Measurements from ENCODE around the gene TRA2B. TPM values are rescaled to one million over a fixed set of nuclear protein-coding genes. Genes with fewer than 3 reads are reported as not detected.

TRA2B gene
- total RNA-seq, 2 donors from 2014 or later = 137 to 267 TPM

DNA sequence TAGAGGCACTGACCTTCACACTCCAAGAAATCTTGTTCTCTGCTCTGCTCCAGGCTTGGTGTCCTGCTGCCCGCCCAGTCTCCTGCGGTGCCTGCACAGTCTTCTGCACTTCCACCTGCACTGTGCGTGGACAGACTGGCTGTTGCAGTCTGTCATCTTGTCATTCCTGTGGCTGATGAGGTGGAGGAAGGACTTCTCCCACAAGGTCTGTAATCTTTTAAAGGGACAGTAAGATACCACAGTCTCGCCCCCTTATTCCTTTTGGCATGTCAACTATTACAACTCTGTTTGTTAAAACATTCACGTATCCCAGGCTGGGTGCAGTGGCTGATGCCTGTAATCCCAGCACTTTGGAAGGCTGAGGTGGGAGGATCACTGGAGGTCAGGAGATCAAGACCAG, 58.9 kb downstream of the TRA2B start:
- TF ChIP-seq, protein P1, sequence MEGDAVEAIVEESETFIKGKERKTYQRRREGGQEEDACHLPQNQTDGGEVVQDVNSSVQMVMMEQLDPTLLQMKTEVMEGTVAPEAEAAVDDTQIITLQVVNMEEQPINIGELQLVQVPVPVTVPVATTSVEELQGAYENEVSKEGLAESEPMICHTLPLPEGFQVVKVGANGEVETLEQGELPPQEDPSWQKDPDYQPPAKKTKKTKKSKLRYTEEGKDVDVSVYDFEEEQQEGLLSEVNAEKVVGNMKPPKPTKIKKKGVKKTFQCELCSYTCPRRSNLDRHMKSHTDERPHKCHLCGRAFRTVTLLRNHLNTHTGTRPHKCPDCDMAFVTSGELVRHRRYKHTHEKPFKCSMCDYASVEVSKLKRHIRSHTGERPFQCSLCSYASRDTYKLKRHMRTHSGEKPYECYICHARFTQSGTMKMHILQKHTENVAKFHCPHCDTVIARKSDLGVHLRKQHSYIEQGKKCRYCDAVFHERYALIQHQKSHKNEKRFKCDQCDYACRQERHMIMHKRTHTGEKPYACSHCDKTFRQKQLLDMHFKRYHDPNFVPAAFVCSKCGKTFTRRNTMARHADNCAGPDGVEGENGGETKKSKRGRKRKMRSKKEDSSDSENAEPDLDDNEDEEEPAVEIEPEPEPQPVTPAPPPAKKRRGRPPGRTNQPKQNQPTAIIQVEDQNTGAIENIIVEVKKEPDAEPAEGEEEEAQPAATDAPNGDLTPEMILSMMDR (IDR thresholded peaks at IDR 0.05) = no peak
- Histone ChIP-seq H3K27ac (no peak overlapping the region), H3K9me3 (no peaks in the 10 kb centered on the region), H3K27me3 (replicated peaks; ENCODE audit: insufficient read depth) (no peaks in the 10 kb centered on the region), H3K36me3 (no peaks in the 10 kb centered on the region), H3K4me1 (ENCODE audit: control insufficient read depth in 1 of 2, low read depth in 2 of 2) (no peaks in the 10 kb centered on the region), H3K4me3 (no peak overlapping the region)
- DNase-seq (ENCODE audit: low spot score) (no peak), ATAC-seq (ENCODE audit: insufficient number of reproducible peaks, low FRiP score, low read depth) (no peak)

DNA sequence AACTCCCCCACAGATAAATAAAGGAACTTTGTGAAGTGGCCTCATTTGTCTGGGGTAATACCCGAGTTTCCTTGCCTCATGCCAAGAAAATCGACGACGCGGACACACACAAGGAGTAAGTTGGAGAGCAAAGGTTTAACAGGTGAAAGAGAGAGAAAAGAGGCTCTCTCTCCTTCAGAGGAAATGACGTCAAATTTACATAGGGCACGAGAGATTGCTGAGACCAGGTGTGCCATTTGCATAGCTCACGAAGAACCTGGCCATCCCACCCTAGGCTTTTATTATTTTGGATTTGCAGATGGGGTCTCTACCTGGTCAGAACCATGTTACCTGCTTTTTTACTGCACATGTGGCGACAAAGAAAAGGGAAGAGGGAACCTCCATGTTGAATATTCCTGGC, 63.7 kb downstream of the TRA2B start:
- ATAC-seq (ENCODE audit: insufficient number of reproducible peaks, low FRiP score, low read depth) (no peak), DNase-seq (ENCODE audit: low spot score) (no peak)
- Histone ChIP-seq H3K27me3 (replicated peaks; ENCODE audit: insufficient read depth) (no peaks in the 10 kb centered on the region), H3K4me3 (no peak overlapping the region), H3K9me3 (no peaks in the 10 kb centered on the region), H3K4me1 (ENCODE audit: control insufficient read depth in 1 of 2, low read depth in 2 of 2) (no peaks in the 10 kb centered on the region), H3K36me3 (no peaks in the 10 kb centered on the region), H3K27ac (no peak overlapping the region)
- TF ChIP-seq, protein P1 (IDR thresholded peaks at IDR 0.05) = no peak

DNA sequence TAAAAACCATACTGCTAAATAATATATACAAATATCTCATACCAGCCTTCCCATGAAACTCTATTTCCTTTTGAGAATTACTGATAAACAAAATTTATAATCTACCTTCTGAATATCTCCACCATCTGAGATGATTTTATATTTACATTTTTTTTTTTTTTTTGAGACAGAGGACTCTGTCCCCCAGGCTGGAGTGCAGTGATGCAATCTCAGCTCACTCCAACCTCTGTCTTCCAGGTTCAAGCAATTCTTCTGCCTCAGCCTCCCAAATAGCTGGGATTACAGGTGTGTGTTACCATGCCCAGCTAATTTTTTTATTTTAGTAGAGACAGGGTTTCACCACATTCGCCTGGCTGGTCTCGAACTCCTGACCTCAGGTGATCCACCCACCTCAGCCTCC, 70.2 kb downstream of the TRA2B start:
- Histone ChIP-seq H3K27ac (no peak overlapping the region), H3K4me3 (no peak overlapping the region), H3K9me3 (no peaks in the 10 kb centered on the region), H3K27me3 (replicated peaks; ENCODE audit: insufficient read depth) (no peaks in the 10 kb centered on the region), H3K36me3 (no peaks in the 10 kb centered on the region), H3K4me1 (ENCODE audit: control insufficient read depth in 1 of 2, low read depth in 2 of 2) (no peaks in the 10 kb centered on the region)
- ATAC-seq (ENCODE audit: insufficient number of reproducible peaks, low FRiP score, low read depth) = no peak
- TF ChIP-seq, protein P1 (IDR thresholded peaks at IDR 0.05) = no peak
- no peak for DNase-seq (ENCODE audit: low spot score)

DNA sequence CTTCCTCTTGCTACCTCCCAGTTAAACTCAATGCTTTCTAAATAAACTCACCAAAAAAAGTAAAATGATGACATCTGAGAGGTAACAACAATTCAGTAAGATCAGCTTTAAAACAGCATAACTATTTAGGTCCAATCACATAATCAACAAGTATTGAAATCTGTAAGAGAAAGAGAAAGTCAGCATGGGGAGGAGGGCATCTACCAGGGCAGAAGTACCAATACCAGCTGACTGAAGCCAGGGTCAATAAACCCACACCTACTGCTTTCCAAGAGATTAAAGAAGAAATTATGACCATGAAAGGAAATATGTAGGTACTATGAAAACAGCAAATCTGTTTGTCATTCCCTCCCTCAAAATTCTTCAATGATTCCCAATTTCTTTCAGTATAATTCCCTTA, 70.8 kb downstream of the TRA2B start:
- H3K27ac ChIP-seq = no peak overlapping the region
- no peak for ATAC-seq (ENCODE audit: insufficient number of reproducible peaks, low FRiP score, low read depth)
- no peak for DNase-seq (ENCODE audit: low spot score)
- H3K4me1 ChIP-seq (ENCODE audit: control insufficient read depth in 1 of 2, low read depth in 2 of 2) = no peaks in the 10 kb centered on the region
- H3K27me3 ChIP-seq (replicated peaks; ENCODE audit: insufficient read depth) = no peaks in the 10 kb centered on the region
- H3K4me3 ChIP-seq = no peak overlapping the region
- TF ChIP-seq, protein P1 (IDR thresholded peaks at IDR 0.05) = no peak
- H3K36me3 ChIP-seq = no peaks in the 10 kb centered on the region
- H3K9me3 ChIP-seq = no peaks in the 10 kb centered on the region

DNA sequence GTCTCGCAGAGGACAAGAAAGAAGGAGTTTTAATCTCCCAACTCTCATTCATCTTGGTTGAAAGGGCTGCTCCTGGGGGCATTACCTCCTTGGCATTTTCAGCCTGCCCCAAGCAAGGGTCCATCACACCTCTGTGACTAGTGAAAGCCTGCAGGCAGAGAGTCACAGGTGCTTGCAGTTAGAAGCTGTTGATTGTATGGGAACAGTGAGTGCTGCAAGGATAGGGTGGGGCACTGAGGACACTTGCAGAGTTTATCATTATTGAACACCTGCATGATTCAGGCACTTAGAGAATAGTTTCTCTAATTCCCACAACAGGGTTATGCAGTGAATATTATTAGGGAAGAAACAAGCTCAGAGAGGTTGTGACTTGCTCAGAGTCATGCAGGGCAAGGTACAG, 71.3 kb downstream of the TRA2B start:
- no peaks in the 10 kb centered on the region for H3K9me3 ChIP-seq
- H3K36me3 ChIP-seq = no peaks in the 10 kb centered on the region
- H3K4me3 ChIP-seq = no peak overlapping the region
- TF ChIP-seq, protein P1 (IDR thresholded peaks at IDR 0.05) = no peak
- ATAC-seq (ENCODE audit: insufficient number of reproducible peaks, low FRiP score, low read depth) (no peak), DNase-seq (ENCODE audit: low spot score) (no peak)
- H3K27me3 ChIP-seq (replicated peaks; ENCODE audit: insufficient read depth) = no peaks in the 10 kb centered on the region
- no peak overlapping the region for H3K27ac ChIP-seq
- H3K4me1 ChIP-seq (ENCODE audit: control insufficient read depth in 1 of 2, low read depth in 2 of 2) = no peaks in the 10 kb centered on the region

Other genes starting within 250 kb of the TRA2B start
- 1 to 10 TPM; 2.6 to 2.7 TPM for gene IGF2BP2, start 113.0 kb downstream of the TRA2B start, total RNA-seq
- 100 to 1,000 TPM in 1 of 2 donors, 10 to 100 TPM in 1; 43.6 to 362 TPM for gene ETV5, start 171.1 kb upstream of the TRA2B start, total RNA-seq